Measurements from ENCODE around the gene ABCB11.

DNA sequence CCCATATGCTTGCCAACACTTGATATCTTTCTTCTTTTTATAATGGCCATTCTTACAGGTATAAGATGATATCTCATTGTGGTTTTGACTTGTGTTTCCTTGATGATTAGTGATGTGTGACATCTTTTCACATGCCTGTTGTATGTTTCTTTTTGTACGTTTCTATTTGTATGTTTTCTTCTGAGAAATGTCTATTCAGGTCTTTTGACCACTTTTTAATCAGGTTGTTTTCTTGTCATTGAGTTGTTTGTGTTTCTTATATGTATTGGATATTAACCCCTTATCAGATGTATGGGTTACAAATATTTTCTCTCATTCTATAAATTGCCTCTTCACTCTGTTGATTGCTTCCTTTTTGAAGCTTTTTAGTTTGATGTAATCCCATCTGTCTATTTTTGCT lies 42.4 kb downstream of the ABCB11 start:
- TF ChIP-seq POLR2A (IDR thresholded peaks at IDR 0.05; ENCODE audit: low read length) = no peak
- no peak for TF ChIP-seq GATA1 (IDR thresholded peaks at IDR 0.05; ENCODE audit: low read depth, low read length)

All from erythroblast (primary cell).